ENCODE results near the gene TBRG1.

Gene TBRG1

GRCh38 chr11:124612567-124613246 is 10.0 kb upstream of the TBRG1 start:
- DNase-seq (ENCODE audit: low read depth), result no peak

DNA sequence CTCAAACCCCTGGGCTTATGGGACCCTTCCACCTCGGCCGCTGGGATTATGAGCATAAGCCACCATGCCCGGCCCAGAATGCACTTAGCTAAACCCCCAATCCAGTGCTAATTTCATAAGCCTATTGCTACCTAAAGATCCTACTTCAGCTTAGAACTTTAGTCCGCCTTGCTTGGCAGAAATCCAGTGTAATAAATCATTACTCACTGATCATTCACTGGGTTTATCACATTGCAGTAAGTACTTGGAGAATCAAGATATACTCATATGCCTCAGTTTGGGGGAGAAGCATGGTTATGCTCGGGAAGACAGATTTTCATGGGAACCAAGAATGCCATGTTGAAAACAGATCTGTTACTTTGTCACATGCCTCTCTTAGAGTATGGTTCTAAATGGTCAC is 3.8 kb upstream of the TBRG1 start:
- DNase-seq (ENCODE audit: low read depth), result no peak

GRCh38 chr11:124623861-124624525 is 1.3 kb downstream of the TBRG1 start:
- no peak for DNase-seq (ENCODE audit: low read depth)

DNA sequence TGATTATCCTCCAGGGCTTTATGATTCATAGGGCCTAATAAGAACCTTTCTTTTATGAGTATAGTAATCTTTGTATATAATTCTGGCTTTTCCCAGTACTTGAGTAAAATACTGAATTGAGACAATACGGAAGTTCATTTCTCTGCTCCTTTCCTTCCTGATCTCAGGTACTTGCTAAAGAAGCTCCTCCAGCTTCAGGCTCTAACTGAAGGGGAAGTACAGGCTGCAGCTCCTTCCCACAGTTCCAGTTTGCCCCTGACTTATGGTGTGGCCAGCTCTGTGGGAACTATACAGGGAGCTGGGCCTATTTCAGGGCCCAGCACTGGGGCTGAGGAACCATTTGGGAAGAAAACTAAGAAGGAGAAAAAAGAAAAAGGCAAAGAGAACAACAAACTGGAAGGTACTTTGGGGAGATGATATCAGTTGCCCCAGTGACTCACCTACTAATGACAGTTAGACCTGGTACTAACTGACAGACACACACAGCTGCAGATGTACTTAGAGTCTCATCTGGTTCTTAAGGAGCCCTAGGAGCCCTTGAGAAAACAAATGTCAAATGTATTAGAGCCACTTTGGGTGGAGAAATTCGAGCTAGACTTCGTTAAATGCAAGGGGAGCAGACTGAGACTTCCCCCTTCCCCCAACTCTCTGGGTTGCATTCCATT is 3.0 kb downstream of the TBRG1 start:
- no peak for DNase-seq (ENCODE audit: low read depth)

DNA sequence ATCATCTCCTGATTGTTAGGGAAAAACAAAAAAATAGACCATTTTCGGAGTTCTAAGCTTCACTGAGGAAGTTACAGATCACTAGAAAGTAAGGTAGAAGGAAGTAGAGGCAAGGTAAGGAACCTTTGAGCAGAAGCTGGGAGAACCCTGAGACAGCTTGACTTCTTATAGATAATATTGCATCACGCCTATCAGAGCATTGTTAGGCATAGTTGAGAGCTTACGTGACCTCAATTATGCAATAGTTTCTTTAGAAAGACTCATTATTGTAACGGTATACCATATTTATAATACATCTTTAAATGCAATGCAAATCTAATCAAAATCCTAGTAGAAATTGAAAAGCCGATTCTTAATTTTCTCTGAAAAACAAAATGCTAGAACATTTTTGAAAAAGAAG is 4.9 kb downstream of the TBRG1 start:
- no peak for DNase-seq (ENCODE audit: low read depth)

- no peak for DNase-seq (ENCODE audit: low read depth)
Observed at GRCh38 chr11:124629961-124630360, 7.3 kb downstream of the TBRG1 start.

- DNase-seq (ENCODE audit: low read depth), result no peak
Observed at GRCh38 chr11:124633355-124633754, 10.7 kb downstream of the TBRG1 start.

GRCh38 chr11:124635932-124636331 is 13.3 kb downstream of the TBRG1 start:
- no peak for DNase-seq (ENCODE audit: low read depth)

DNA sequence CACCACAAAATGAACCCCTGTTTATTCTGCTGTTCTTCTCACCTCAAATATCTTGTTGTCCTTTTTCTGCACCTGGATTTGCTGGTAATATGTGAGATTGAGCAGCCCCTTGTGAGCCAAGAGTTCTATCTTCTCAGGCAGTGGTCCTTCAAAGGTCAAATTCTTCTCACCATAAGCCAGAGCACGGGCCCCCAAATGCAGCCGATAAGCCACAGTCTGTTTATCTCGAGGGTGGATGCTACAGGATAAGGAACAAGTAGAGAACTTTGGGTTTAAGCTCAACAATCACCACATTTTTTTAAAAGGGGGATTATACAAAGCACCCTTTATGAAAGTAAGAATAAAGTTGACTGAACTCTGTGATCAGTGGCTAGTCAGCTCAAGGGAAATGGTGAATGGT is 15.8 kb downstream of the TBRG1 start:
- no peak for DNase-seq (ENCODE audit: low read depth)

- no peak for DNase-seq (ENCODE audit: low read depth)
Observed at GRCh38 chr11:124639186-124639585, 16.5 kb downstream of the TBRG1 start.

- no peak for DNase-seq (ENCODE audit: low read depth)
Observed at GRCh38 chr11:124640666-124641065, 18.0 kb downstream of the TBRG1 start.

- no peak for DNase-seq (ENCODE audit: low read depth)
Observed at GRCh38 chr11:124642628-124643027, 20.0 kb downstream of the TBRG1 start.

DNA sequence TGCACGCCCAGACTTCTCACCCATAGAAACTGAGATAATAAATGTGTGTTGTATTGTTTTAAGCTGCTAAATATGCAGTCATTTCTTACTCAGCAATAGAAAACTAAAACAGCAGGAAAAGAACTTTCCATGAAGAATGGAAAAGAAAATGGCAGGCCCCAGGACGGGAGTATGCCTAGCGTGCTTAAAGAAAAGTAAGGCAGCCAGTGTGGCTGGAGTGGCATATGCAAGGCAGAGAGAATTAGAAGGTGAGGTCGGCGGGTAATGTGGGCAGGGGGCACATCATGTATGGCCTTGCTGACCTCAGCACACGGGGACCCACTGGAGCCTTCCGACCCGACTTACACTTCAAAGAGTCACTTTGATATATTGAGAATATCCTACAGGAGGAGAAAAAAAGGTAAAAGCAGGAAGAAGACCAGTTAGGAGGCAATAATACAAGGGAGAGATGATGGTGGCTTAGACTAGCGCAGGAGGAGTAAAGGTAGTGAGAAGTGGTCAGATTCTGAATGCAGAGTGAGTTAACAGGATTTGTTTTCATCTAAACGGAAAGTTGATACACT is 20.5 kb downstream of the TBRG1 start:
- DNase-seq (ENCODE audit: low read depth), result no peak

- DNase-seq (ENCODE audit: low read depth), result no peak
Observed at GRCh38 chr11:124643605-124644425, 21.2 kb downstream of the TBRG1 start.

DNA sequence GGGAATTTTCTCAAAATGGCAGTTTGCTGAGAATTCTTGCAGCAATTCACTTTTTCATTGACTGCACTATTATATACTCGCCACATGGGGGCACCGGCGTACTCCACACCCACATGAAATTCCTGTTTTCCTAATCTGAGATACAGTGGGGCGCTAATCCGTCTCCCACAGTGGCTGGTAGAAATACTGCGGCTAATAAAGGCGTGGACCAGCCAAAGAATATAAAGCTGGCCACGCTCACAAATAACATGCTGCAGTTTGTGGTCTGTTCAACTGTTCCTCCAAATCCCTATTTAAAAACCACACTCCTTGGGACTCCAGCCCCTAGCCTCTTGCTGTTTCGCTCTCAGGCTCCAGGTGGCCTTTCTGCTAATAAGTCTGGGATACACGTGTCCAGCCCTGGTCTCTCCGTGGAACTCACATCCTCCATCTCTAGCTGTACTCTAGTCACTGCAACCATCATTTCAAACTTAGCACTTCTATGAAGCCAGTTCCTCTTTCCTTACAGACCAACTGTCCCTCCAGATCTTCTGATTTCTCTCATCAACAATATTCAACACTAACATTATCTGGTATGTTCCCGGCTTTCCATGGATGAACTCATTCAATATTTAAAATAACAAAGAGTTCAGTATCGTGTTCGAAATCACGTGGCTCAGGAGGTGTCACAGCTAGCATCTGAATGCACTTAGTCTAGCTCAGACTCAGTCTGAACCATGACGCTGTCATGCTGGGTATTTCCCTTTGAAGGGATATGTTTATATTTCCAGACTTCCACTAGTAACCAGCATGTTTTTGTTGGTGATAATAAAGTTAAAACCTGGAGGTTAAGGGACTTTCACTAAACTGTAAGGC is 22.0 kb downstream of the TBRG1 start:
- DNase-seq (ENCODE audit: low read depth), result no peak

DNA sequence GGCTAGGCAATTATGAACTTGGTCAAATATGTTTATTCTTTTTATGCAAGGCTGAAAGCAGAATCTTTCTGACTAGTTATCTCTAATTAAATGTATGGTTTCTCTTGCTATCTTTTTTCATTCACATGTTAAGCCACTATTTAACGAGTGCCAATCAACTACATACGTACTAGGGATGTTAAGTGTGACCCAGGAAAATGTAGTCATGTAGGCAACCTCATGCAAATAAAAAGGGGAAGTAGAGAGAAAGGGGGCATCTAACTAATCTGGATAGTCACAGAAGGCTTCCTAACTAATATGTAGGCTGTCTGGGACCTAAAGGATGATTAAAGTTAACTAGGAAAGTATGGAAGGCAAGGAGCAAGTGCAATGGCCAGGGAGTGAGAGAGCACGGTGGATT is 23.5 kb downstream of the TBRG1 start:
- no peak for DNase-seq (ENCODE audit: low read depth)

DNA sequence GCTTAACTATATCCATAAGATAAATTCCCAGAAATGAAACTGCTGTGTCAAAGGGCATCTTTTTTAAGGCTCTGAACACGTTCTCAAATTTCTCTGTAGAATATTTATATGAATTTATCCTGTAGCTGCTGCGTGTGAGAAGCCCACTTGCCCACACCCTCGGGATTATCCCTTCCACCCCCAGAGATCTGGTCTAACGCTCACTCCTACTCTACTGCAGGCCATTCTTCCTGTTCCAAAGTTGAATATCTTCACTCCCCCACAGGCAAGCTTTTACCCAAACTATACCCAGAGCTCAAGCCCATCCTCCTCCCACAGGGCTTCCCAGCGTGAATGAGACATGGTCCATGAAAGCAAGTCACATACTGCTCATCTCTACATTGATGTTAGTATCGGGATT is 25.9 kb downstream of the TBRG1 start:
- DNase-seq (ENCODE audit: low read depth), result no peak

DNA sequence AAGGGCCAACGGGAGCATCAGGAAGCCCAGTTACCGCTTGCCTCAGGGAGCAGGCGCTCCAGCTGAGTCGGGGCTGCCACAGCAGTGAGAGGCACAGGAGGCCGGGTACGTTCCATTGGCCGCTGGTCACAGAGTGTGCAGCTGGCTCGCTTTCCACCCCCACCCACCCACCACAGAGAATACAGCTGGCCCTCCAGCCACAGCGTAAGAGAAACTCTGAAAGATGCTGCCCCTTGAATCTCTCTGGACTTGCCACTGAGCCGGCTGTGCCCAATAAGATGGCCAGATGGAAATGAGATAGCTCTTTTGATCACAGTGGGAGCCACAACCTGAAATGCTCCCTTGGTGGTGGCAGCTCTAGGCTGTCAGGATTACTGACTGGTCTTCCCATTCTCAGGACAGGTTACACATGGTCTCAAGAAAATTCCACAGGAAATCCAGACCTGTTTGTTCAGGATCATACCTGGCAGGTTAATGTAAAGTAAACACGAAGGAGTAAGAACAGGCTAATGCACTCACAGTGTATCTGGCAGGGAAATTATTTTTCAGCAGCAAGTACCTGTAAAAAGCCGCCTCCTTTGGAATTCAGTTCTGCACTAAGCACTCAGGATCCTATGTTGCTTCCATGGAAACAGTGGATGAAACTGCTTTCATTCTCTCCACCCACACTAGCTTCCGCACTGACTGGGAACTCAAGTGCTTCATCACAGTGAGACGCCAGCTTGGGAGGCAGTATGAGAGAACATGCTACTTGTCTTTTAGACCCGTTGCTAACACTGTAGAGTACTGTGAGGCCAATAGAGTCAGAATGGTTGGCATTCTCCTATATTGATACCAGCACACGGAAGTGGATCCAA is 34.3 kb downstream of the TBRG1 start:
- no peak for DNase-seq (ENCODE audit: low read depth)

DNA sequence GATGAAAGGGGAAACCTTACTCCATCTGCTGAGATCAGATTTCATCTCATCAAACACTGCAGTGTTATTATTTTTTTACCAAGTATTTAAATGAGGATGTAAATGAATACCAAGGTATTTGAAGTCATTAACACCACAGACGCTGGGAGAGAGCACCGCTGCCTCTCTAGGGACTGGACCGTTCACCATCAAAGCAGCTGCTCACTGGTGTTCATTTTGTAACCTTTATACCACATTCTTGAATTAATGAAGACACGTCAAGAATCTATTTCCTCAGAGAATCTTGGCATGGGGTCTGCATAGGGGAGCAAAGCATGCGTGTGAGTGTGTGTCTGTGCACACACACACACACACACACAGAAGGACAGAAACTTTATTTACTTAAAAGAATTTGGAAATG is 35.2 kb downstream of the TBRG1 start:
- DNase-seq (ENCODE audit: low read depth), result no peak

GRCh38 chr11:124658501-124658900 is 35.8 kb downstream of the TBRG1 start:
- no peak for DNase-seq (ENCODE audit: low read depth)
